Aorta (tissue), 5 donors: Measurements from ENCODE around the gene GRM2. TPM values are rescaled to one million over a fixed set of nuclear protein-coding genes. Genes with fewer than 3 reads are reported as not detected.

Source experiments
- ATAC-seq: fragments of 200-7000 bp; cut with Tn5 transposase; one replicate; pipeline ENCODE4 v1.9.1; 2022; ENCODE audit warnings: moderate library complexity; ENCODE audit not compliant: low FRiP score
- DNase-seq, 2 donors: peaks; one replicate each; pipeline ENCODE4 v3.0.0-alpha.2; 2020
- H3K27ac ChIP-seq, 2 donors: one replicate each; pipeline ENCODE4 v1.5.1; 2013; ENCODE audit warnings: low read length in 2 of 2, mild to moderate bottlenecking in 2 of 2, moderate library complexity in 2 of 2, control low read depth in 1 of 2, inconsistent platforms in 1 of 2, low read depth in 1 of 2
- H3K27me3 ChIP-seq, 2 donors: one replicate each; pipeline ENCODE4 v1.6.1; 2013; ENCODE audit warnings: control low read depth in 1 of 2, low read length in 1 of 2, mild to moderate bottlenecking in 1 of 2, moderate library complexity in 1 of 2; ENCODE audit not compliant: insufficient read depth in 2 of 2, control insufficient read depth in 1 of 2
- H3K36me3 ChIP-seq, 2 donors: one replicate each; pipeline ENCODE4 v1.6.1; 2013; ENCODE audit warnings: control low read depth in 1 of 2, low read length in 1 of 2, mild to moderate bottlenecking in 1 of 2; ENCODE audit not compliant: insufficient read depth in 2 of 2, control insufficient read depth in 1 of 2
- H3K4me1 ChIP-seq, 2 donors: one replicate each; pipeline ENCODE4 v1.6.1; 2013; ENCODE audit warnings: low read length in 2 of 2, control low read depth in 1 of 2, mild to moderate bottlenecking in 1 of 2, moderate library complexity in 1 of 2; ENCODE audit not compliant: insufficient read depth in 2 of 2, control insufficient read depth in 1 of 2
- H3K4me3 ChIP-seq, 2 donors: one replicate each; pipeline ENCODE4 v1.5.1; 2013; ENCODE audit warnings: low read length in 2 of 2, control low read depth in 1 of 2, mild to moderate bottlenecking in 1 of 2
- H3K9me3 ChIP-seq: one replicate; pipeline ENCODE4 v1.6.1; 2013; ENCODE audit warnings: mild to moderate bottlenecking, low read length; ENCODE audit not compliant: control insufficient read depth
- WGBS, 2 donors: extraction: QIAGEN DNeasy Blood & Tissue Kit; methylation state at CpG; one replicate each; pipeline ENCODE4 v1.1.7; 2013; 5-methylcytosine and 5-hydroxymethylcytosine counted together
- intact Hi-C, 2 donors: fragments of 100-400 bp; cut with DNase I; formaldehyde crosslinking; loops; one replicate each; pipeline versions ENCODE4 v1.14.2 to v1.15.0; 2022
- polyA plus RNA-seq, 2 donors: library from polyadenylated mRNA; stranded (reverse); fragments of 200-250 nt; gene quantifications; one replicate each; pipeline ENCODE4 v1.2.3, GENCODE V29; 2013
- total RNA-seq, 2 donors: library from RNA; stranded (reverse); fragmentation: NEBNext Ultra II Directional; extraction: Animal tissue kit (Norgen Biotek cat#: 25700); gene quantifications; one replicate each; pipeline ENCODE4 v1.2.1, GENCODE V29; 2021
- donor health status: healthy with polysubstance abuse.
- donor health status: Bipolar disorder and iron deficiency.
- donor health status: DM: no; HTN: no; CAD: no.
- donor health status: DM: no; HTN: no; CAD: no.
- donor health status: DM: yes; HTN: yes; CAD: no.

GRM2 gene
- total and polyA plus RNA-seq, 4 donors, result 0.18 to 0.87 (median 0.52) TPM; not detected in 1

DNA sequence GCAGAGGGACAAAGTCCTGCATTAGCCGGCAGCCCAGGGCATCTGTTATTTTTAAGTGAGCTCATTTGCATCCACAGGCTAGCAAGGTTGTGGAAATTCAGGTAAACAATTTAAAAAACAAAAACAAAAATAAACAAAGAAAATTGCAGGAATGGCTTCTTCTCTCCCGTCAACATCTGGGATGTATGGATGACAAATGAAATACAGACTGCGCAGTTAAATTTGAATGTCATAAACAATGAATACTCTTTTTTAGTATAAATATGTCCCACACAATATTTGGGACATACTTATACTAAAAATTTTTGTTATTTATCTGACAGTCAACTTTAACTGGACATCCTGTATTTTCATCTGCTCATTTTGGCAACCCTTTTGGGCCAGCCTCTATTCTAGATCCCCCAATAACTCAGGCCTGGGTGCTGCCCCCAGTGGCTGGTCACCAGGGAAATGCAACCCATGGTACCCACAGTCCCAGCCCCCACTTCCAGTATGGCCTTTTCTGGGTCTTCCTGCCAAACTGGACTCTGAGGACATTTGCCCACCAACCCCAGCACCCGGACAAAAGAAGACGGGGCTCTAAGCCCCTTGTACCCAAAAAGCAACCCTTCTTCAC lies 12.7 kb downstream of the GRM2 start:
- no peaks in the 10 kb centered on the region for H3K9me3 ChIP-seq
- DNase-seq, result no peak
- intact Hi-C loops, result no loop called here
- no peak overlapping the region for H3K4me3 ChIP-seq
- no peaks in the 10 kb centered on the region for H3K4me1 ChIP-seq
- WGBS, 2 donors, result 73 to 78% methylated on average over 5 of the region's 5 CpGs
- H3K27me3 ChIP-seq, result no peaks in the 10 kb centered on the region
- no peak overlapping the region for H3K27ac ChIP-seq
- no peaks in the 10 kb centered on the region for H3K36me3 ChIP-seq
- no peak for ATAC-seq

DNA sequence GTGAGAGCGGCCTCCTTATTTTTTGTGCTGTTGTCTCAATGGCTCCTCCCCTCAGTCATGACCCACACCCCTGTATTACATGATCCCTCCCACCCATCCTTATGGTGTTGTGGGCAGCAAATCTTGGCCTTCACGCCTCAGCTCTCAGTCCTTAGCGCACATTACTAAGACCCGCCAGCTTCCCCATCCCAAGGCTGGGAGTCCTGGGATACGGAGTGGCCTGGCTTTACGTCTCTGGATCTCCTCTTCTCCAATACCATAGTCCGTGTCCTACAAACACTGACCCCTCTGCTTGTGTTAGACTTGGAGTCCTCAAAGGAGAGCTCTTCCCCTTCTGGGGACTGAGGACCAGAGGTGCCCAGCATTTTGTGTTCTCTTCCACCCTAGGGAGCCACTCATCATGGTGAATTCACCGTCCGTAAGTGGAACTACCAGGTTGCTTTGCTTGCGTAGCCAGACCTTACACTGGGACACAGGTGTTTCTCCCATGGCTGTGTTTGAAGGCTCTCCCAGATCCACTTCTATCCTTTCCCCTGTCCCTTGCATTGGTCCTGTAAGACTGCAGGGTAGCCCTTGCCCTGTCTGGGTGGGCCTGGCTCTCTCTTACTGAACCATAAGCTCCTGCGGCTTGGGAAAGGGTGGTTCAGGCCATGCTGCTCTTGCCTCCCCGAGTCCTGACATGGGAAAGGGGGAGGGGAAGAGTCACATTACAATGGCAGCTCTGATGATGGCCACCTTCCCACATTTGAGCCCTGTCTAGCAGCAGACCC lies 13.6 kb downstream of the GRM2 start:
- H3K4me1 ChIP-seq, result no peaks in the 10 kb centered on the region
- no peak overlapping the region for H3K4me3 ChIP-seq
- H3K27me3 ChIP-seq, result no peaks in the 10 kb centered on the region
- intact Hi-C loops, result no loop called here
- no peak for DNase-seq
- H3K9me3 ChIP-seq, result no peaks in the 10 kb centered on the region
- no peak overlapping the region for H3K27ac ChIP-seq
- H3K36me3 ChIP-seq, result no peaks in the 10 kb centered on the region
- WGBS, 2 donors, result 82 to 84% methylated on average over 12 of the region's 12 CpGs
- no peak for ATAC-seq

DNA sequence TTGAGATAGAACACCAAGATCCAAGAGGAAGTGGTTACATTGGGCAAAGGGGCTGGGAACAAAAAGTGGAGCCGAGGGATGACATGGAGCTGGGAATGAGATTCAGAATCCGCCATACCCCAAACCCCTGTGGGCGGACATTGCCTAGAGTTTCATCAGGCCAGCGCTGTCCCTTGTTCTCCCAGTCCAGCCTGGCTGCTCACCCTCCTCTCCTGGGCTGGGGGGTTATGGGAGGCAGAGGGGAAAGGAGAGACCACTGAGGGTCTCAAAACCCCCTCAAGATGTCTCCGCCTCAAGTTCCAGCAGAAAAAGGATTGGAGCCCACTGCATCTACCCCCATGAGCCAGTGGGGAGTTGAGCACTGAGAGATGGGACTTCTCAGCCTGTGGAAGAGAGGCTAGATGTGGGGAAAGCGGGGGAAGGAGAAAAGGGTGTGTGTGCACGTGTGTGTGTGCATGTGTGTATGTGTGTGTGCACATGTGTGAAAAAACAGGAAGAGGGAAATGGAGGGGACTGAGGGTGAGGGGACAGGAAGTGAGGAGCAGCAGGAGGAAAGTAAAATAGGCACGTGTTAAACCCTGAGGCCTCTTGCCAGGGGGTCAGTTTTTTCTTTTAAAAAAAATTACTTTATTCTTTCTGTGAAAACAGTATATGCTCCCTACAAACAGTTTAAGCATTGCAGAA lies 14.3 kb downstream of the GRM2 start:
- Histone ChIP-seq H3K4me3 (no peak overlapping the region), H3K27me3 (no peaks in the 10 kb centered on the region), H3K9me3 (no peaks in the 10 kb centered on the region), H3K4me1 (no peaks in the 10 kb centered on the region), H3K36me3 (no peaks in the 10 kb centered on the region), H3K27ac (no peak overlapping the region)
- DNase-seq (no peak), ATAC-seq (no peak)
- 72% methylated on average over 8 of the region's 8 CpGs for WGBS, 2 donors
- intact Hi-C loops, result no loop called here

DNA sequence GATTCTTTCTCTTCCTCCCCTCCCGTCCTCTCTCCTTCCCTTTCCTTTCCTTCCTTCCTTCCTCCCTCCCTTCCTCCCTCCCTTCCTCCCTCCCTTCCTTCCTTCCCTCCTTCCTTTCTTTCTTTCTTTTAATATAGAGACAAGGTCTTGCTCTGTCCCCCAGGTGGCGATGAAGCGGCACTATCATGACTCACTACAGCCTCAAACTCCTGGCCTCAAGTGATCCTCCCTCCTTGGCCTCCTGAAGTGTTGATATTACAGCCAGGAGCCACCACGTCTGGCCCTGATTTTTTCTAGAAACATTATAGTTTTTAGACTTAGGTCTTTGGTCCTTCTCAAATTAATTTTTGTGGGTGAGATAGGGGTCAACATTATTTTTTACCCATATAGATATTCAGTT lies 15.5 kb downstream of the GRM2 start:
- Histone ChIP-seq H3K27me3 (no peaks in the 10 kb centered on the region), H3K36me3 (no peaks in the 10 kb centered on the region), H3K4me1 (no peaks in the 10 kb centered on the region), H3K4me3 (no peak overlapping the region), H3K27ac (no peak overlapping the region), H3K9me3 (no peaks in the 10 kb centered on the region)
- DNase-seq, result no peak
- intact Hi-C loops, result no loop called here
- 70 to 80% methylated on average over 4 of the region's 4 CpGs for WGBS, 2 donors
- ATAC-seq, result no peak

DNA sequence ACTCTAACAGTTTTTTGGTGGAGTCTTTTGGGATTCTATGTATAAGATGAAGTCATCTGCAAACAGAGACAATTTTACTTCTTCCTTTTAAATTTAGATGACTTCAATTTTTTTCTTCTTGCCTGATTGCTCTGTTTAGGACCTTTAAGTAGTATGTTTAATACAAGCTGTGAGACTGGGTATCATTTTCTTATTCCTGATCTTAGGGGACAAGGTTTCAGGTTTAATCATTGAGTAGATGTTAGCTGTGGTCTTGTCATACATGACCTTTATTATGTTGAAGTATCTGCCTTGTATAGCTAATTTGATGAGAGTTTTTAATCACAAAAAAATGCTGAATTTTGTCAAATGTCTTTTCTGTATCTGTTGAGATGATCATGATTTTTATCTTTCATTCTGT lies 20.6 kb downstream of the GRM2 start:
- intact Hi-C loops, result no loop called here
- no peak overlapping the region for H3K4me3 ChIP-seq
- peaks cover 2% of the 10 kb centered on the region for H3K9me3 ChIP-seq
- H3K4me1 ChIP-seq, result no peaks in the 10 kb centered on the region
- no peaks in the 10 kb centered on the region for H3K27me3 ChIP-seq
- ATAC-seq, result no peak
- H3K27ac ChIP-seq, result no peak overlapping the region
- H3K36me3 ChIP-seq, result no peaks in the 10 kb centered on the region
- no peak for DNase-seq

DNA sequence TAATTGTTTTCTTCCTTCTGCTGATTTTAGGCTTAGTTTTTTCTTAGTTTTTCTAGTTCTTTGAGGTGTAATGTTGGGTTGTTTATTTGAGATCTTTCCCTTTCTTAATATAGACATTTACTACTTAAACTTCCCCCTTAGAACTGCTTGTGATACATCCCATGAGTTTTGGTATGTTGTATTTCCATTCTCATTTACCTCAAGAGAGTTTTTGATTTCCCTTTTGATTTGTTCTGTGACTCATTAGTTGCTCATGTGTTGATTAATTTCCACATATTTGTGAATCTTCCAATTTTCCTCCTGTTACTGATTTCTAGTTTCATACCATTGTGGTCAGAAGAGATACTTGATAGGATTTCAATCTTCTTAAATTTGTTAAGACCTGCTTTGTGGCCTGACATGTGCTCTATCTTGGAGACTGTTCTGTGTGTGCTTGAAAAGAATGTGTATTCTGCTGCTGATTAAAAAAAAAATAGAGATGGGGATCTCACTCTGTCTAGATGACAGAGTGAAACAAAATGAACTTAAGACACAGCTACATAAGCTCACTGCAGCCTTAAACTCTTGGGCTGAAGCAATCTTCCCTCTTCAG lies 22.3 kb downstream of the GRM2 start:
- intact Hi-C loops, result no loop called here
- H3K9me3 ChIP-seq, result peaks cover 2% of the 10 kb centered on the region
- no peak for DNase-seq
- H3K27ac ChIP-seq, result no peak overlapping the region
- no peaks in the 10 kb centered on the region for H3K36me3 ChIP-seq
- no peaks in the 10 kb centered on the region for H3K27me3 ChIP-seq
- no peak for ATAC-seq
- H3K4me3 ChIP-seq, result no peak overlapping the region
- no peaks in the 10 kb centered on the region for H3K4me1 ChIP-seq

DNA sequence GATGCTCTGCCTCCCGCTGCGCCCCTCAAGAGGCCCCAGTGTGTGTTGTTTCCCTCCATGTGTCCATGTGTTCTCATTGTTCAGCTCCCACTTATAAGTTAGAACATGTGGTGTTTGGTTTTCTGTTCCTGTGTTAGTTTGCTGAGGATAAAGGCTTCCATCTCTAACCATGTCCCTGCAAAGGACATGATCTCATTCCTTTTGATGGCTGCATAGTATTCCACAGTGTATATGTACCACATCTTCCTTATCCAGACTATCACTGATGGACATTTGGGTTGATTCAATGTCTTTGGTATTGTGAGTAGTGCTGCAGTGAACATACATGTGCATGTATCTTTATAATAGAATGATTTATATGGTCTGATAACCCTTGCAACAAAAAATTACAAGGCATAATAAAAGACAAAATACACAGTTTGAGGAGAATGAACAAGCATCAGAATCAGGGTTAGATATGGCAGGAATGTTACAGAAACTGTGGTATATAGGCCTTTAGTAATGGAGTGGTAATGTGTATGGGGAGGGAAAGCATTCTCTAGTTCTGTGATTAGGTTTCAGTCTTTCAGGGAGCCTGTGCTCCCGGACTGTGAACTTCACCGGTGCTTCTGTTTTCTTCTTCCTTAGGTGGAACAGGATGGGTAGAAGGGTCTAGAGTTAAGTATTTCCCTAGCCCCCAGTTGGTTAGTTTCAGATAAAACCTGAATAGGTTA lies 27.1 kb downstream of the GRM2 start:
- H3K27ac ChIP-seq, result no peak overlapping the region
- peaks cover 2% of the 10 kb centered on the region for H3K9me3 ChIP-seq
- H3K4me3 ChIP-seq, result no peak overlapping the region
- ATAC-seq, result no peak
- DNase-seq, result no peak
- intact Hi-C loops, result no loop called here
- no peaks in the 10 kb centered on the region for H3K27me3 ChIP-seq
- no peaks in the 10 kb centered on the region for H3K4me1 ChIP-seq
- H3K36me3 ChIP-seq, result no peaks in the 10 kb centered on the region
- whole genome bisulfite sequencing, 2 donors, result 86 to 87% methylated on average over 4 of the region's 4 CpGs

DNA sequence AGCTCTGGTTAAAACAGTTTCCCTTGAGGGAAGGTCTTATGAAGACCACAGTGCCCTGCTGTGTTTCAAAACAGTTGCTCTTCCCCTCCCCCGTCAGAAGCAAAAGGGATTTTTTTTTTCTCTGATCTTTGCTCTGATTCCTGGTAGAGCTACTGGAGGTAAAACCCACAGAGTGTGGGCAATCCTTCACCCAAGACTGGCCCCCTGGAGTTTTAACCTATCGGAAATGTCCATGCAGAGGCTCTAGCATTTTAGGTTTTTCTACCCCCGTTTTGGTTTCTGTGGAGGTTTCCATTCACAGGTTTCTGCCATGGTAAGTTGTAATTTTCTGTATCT lies 27.7 kb downstream of the GRM2 start:
- intact Hi-C loops, result no loop called here
- Histone ChIP-seq H3K4me3 (no peak overlapping the region), H3K36me3 (no peaks in the 10 kb centered on the region), H3K9me3 (peaks cover 2% of the 10 kb centered on the region), H3K27ac (no peak overlapping the region), H3K4me1 (no peaks in the 10 kb centered on the region), H3K27me3 (no peaks in the 10 kb centered on the region)
- WGBS, 2 donors, result 7 to 14% methylated on average over 3 of the region's 3 CpGs
- DNase-seq (no peak), ATAC-seq (no peak)
